Peyer's patch (tissue), 4 donors: ENCODE results near the gene CNTNAP2. TPM values are rescaled to one million over a fixed set of nuclear protein-coding genes. Genes with fewer than 3 reads are reported as not detected.

Source experiments
- DNase-seq, 3 donors: peaks; one replicate each; pipeline ENCODE4 v3.0.0-alpha.2; 2017 to 2019
- H3K27ac ChIP-seq, 4 donors: fragments of 200-600 bp; sonication (generic); one replicate each; pipeline ENCODE4 v1.5.1; 2016 to 2019
- H3K27me3 ChIP-seq, 2 donors: fragments of 200-600 bp; sonication (generic); one replicate each; pipeline ENCODE4 v1.5.1; 2019
- H3K36me3 ChIP-seq, 3 donors: fragments of 200-600 bp; sonication (generic); one replicate each; pipeline ENCODE4 v1.5.1; 2016 to 2019
- H3K4me1 ChIP-seq, 4 donors: fragments of 200-600 bp; sonication (generic); one replicate each; pipeline ENCODE4 v1.5.1; 2016 to 2019
- H3K4me3 ChIP-seq, 4 donors: fragments of 200-600 bp; sonication (generic); 1 replicate in 3 of 4; 2 replicates in 1 of 4; pipeline ENCODE4 v1.5.1; 2016 to 2019; ENCODE audit warnings: mild to moderate bottlenecking in 1 of 4
- H3K9me3 ChIP-seq, 4 donors: fragments of 200-600 bp; sonication (generic); one replicate each; pipeline ENCODE4 v1.5.1; 2016 to 2019; ENCODE audit warnings: mild to moderate bottlenecking in 1 of 4
- CTCF ChIP-seq, 6 experiments: fragments of 450-650 bp in 4 of 6; fragments of 200-600 bp in 2 of 6; sonication (generic) in 1 of 6; IDR thresholded peaks; one replicate each; pipeline ENCODE4 v1.5.1; 2017 to 2019; ENCODE audit warnings: antibody characterized with exemption in 6 of 6, mild to moderate bottlenecking in 3 of 6, moderate library complexity in 1 of 6
- POLR2A ChIP-seq, 2 donors: fragments of 450-650 bp; IDR thresholded peaks; one replicate each; pipeline ENCODE4 v1.5.1; 2017; ENCODE audit warnings: antibody characterized with exemption in 2 of 2, mild to moderate bottlenecking in 2 of 2, moderate library complexity in 2 of 2
- total RNA-seq, 4 donors: library from RNA; depleted of rRNA; stranded (reverse); fragments of >200 nt; gene quantifications; one replicate each; pipeline ENCODE4 v1.1.0, GENCODE V29; 2016

CNTNAP2 gene
- total RNA-seq, 4 donors from 2014 or later = 1.5 to 4.9 (median 3.6) TPM

- H3K27me3 ChIP-seq = no peaks in the 10 kb centered on the region
- H3K4me3 ChIP-seq = no peak overlapping the region
- H3K36me3 ChIP-seq = no peaks in the 10 kb centered on the region
- TF ChIP-seq CTCF (IDR thresholded peaks at IDR 0.05) (no peak), POLR2A (IDR thresholded peaks at IDR 0.05) (no peak)
- no peaks in the 10 kb centered on the region for H3K4me1 ChIP-seq
- DNase-seq = no peak
- peaks cover 0 to 3% (median 0%) of the 10 kb centered on the region in 4 donors for H3K9me3 ChIP-seq
- H3K27ac ChIP-seq = no peak overlapping the region
These were observed 1189.2 kb downstream of the CNTNAP2 start for GRCh38 chr7:147305827-147306226.

GRCh38 chr7:147308539-147308938, 1191.9 kb downstream of the CNTNAP2 start:
- H3K36me3 ChIP-seq = no peaks in the 10 kb centered on the region
- peaks cover 0 to 3% (median 0%) of the 10 kb centered on the region in 4 donors for H3K9me3 ChIP-seq
- no peak overlapping the region for H3K4me3 ChIP-seq
- TF ChIP-seq POLR2A (IDR thresholded peaks at IDR 0.05) = no peak
- TF ChIP-seq CTCF (IDR thresholded peaks at IDR 0.05) = no peak
- no peak for DNase-seq
- H3K4me1 ChIP-seq = no peaks in the 10 kb centered on the region
- H3K27me3 ChIP-seq = no peaks in the 10 kb centered on the region
- no peak overlapping the region for H3K27ac ChIP-seq

GRCh38 chr7:147311336-147311735, 1194.7 kb downstream of the CNTNAP2 start:
- DNase-seq = no peak
- no peaks in the 10 kb centered on the region for H3K9me3 ChIP-seq
- no peaks in the 10 kb centered on the region for H3K27me3 ChIP-seq
- no peak overlapping the region for H3K4me3 ChIP-seq
- TF ChIP-seq POLR2A (IDR thresholded peaks at IDR 0.05) (no peak), CTCF (IDR thresholded peaks at IDR 0.05) (no peak)
- no peaks in the 10 kb centered on the region for H3K4me1 ChIP-seq
- no peak overlapping the region for H3K27ac ChIP-seq
- H3K36me3 ChIP-seq = no peaks in the 10 kb centered on the region

GRCh38 chr7:147321504-147321903, 1204.9 kb downstream of the CNTNAP2 start:
- no peaks in the 10 kb centered on the region for H3K4me1 ChIP-seq
- no peaks in the 10 kb centered on the region for H3K27me3 ChIP-seq
- no peak overlapping the region for H3K4me3 ChIP-seq
- no peak for TF ChIP-seq CTCF (IDR thresholded peaks at IDR 0.05)
- TF ChIP-seq POLR2A (IDR thresholded peaks at IDR 0.05) = no peak
- H3K36me3 ChIP-seq = no peaks in the 10 kb centered on the region
- H3K9me3 ChIP-seq = peaks cover 0 to 3% (median 0%) of the 10 kb centered on the region in 4 donors
- DNase-seq = no peak
- H3K27ac ChIP-seq = no peak overlapping the region

- no peak for DNase-seq
- Histone ChIP-seq H3K4me1 (no peaks in the 10 kb centered on the region), H3K4me3 (no peak overlapping the region), H3K36me3 (no peaks in the 10 kb centered on the region), H3K9me3 (no peaks in the 10 kb centered on the region), H3K27ac (no peak overlapping the region), H3K27me3 (no peaks in the 10 kb centered on the region)
- TF ChIP-seq CTCF (IDR thresholded peaks at IDR 0.05) = no peak
- no peak for TF ChIP-seq POLR2A (IDR thresholded peaks at IDR 0.05)
These were observed 1216.4 kb downstream of the CNTNAP2 start for GRCh38 chr7:147332988-147333387.

GRCh38 chr7:147363101-147363500, 1246.5 kb downstream of the CNTNAP2 start:
- Histone ChIP-seq H3K4me3 (no peak overlapping the region), H3K27ac (no peak overlapping the region), H3K27me3 (no peaks in the 10 kb centered on the region), H3K9me3 (no peaks in the 10 kb centered on the region), H3K36me3 (no peaks in the 10 kb centered on the region), H3K4me1 (no peaks in the 10 kb centered on the region)
- DNase-seq = no peak
- TF ChIP-seq CTCF (IDR thresholded peaks at IDR 0.05) (no peak), POLR2A (IDR thresholded peaks at IDR 0.05) (no peak)
